ENCODE measurements around the gene PTCH1. TPM values are rescaled to one million over a fixed set of nuclear protein-coding genes. Genes with fewer than 3 reads are reported as not detected.

The PTCH1 gene
- total and polyA plus RNA-seq, 2 donors (not counting 1 experiment from before 2014, with no cell fraction given) = 3.5 to 13.8 TPM

DNA sequence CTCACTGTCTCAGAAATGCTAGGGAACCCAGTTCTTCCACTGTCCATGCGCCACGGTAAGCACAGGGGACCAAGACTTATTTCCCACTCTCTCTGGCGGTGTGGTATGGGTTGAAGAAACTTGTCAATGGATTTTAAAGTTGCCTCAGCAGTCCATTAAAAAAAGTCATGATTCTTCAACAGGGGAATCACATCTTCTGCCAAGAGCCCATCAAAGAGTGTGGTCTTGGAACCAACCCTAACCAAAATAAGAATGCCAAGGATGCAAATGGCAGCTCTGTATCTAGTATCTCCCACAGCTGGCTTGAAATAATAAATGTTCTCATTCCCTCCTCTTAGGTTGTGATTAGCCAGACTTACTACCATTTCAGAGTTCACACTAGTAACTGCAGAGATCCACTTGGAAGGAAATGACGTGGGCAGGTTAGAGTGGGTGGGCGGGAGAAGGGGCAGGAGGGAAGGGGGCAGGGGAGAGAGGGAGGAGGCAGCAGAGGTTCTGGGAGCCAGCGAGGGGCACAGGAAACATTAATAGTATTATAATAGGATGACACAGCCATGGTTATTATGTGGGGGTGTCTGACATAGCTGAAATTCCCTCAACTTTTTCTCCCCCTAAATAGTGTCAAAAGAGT is 17.6 kb downstream of the PTCH1 start:
- Mint-ChIP-seq H3K4me1 (peaks cover 35% of the 10 kb centered on the region), H3K9me3 (ENCODE audit: insufficient read depth) (no peaks in the 10 kb centered on the region), H3K4me3 (no peak overlapping the region), H3K27me3 (peaks cover 58% of the 10 kb centered on the region), H3K27ac (no peak overlapping the region)
- ATAC-seq (ENCODE audit: low read depth) (no peak), DNase-seq (no peak)
- H3K9ac ChIP-seq (ENCODE audit: low read length) = no peak overlapping the region
- H4K20me1 ChIP-seq (ENCODE audit: control insufficient read depth, insufficient read depth, low read length, poor library complexity, severe bottlenecking) = no peaks in the 10 kb centered on the region
- TF ChIP-seq, protein P1, sequence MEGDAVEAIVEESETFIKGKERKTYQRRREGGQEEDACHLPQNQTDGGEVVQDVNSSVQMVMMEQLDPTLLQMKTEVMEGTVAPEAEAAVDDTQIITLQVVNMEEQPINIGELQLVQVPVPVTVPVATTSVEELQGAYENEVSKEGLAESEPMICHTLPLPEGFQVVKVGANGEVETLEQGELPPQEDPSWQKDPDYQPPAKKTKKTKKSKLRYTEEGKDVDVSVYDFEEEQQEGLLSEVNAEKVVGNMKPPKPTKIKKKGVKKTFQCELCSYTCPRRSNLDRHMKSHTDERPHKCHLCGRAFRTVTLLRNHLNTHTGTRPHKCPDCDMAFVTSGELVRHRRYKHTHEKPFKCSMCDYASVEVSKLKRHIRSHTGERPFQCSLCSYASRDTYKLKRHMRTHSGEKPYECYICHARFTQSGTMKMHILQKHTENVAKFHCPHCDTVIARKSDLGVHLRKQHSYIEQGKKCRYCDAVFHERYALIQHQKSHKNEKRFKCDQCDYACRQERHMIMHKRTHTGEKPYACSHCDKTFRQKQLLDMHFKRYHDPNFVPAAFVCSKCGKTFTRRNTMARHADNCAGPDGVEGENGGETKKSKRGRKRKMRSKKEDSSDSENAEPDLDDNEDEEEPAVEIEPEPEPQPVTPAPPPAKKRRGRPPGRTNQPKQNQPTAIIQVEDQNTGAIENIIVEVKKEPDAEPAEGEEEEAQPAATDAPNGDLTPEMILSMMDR (IDR thresholded peaks at IDR 0.05) = no peak
- no peak for TF ChIP-seq EZH2 (IDR thresholded peaks at IDR 0.05; ENCODE audit: borderline replicate concordance, insufficient read depth, low read depth, low read length, poor library complexity, severe bottlenecking)
- H3K9me3 ChIP-seq (ENCODE audit: control extremely low read depth in 1 of 3, control insufficient read depth in 2 of 3, insufficient read depth in 1 of 3, low read length in 2 of 3) = peaks cover 0 to 4% (median 0%) of the 10 kb centered on the region in 3 donors
- no peak overlapping the region for H3K4me3 ChIP-seq (ENCODE audit: control extremely low read depth in 1 of 5, extremely low read depth in 1 of 5, insufficient read depth in 1 of 5, low read depth in 2 of 5, low read length in 4 of 5)
- intact Hi-C loops (cut with micrococcal nuclease) = no loop called here
- ChIA-PET CTCF (no interaction called here), POLR2A (no interaction called here)
- H3K4me2 ChIP-seq (replicated peaks; ENCODE audit: low read depth, low read length, poor library complexity, severe bottlenecking) = no peak overlapping the region
- no peak overlapping the region for H3K27ac ChIP-seq (ENCODE audit: low read length in 2 of 2)
- WGBS (ENCODE audit: insufficient coverage) = no CpG with 5 or more reads among the region's 6 CpGs
- H3K4me1 ChIP-seq (ENCODE audit: control insufficient read depth in 2 of 2, insufficient read depth in 2 of 2, low read length in 2 of 2) = peaks cover 18 to 21% of the 10 kb centered on the region in 2 donors
- no peak overlapping the region for H2AFZ ChIP-seq (ENCODE audit: insufficient read depth, low read depth, low read length, poor library complexity, severe bottlenecking)
- peaks cover under 1 to 19% (median 10%) of the 10 kb centered on the region in 4 experiments for H3K27me3 ChIP-seq (replicated peaks in 1 of 4; ENCODE audit: control extremely low read depth in 1 of 4, control insufficient read depth in 3 of 4, insufficient read depth in 4 of 4, low read length in 3 of 4)
- no peaks in the 10 kb centered on the region for H3K36me3 ChIP-seq (replicated peaks in 1 of 2; ENCODE audit: control extremely low read depth in 1 of 2, control insufficient read depth in 1 of 2, extremely low read depth in 1 of 2, insufficient read depth in 2 of 2, low read length in 1 of 2)
- H3K79me2 ChIP-seq (ENCODE audit: control insufficient read depth, insufficient read depth, low read length) = no peaks in the 10 kb centered on the region

- ChIA-PET POLR2A (no interaction called here), CTCF (no interaction called here)
- TF ChIP-seq EZH2 (IDR thresholded peaks at IDR 0.05; ENCODE audit: borderline replicate concordance, insufficient read depth, low read depth, low read length, poor library complexity, severe bottlenecking) = no peak
- TF ChIP-seq, protein P1 (IDR thresholded peaks at IDR 0.05) = no peak
- Histone ChIP-seq H3K4me2 (replicated peaks; ENCODE audit: low read depth, low read length, poor library complexity, severe bottlenecking) (no peak overlapping the region), H3K9me3 (ENCODE audit: control extremely low read depth in 1 of 3, control insufficient read depth in 2 of 3, insufficient read depth in 1 of 3, low read length in 2 of 3) (peaks cover 0 to 9% (median 0%) of the 10 kb centered on the region in 3 donors), H3K36me3 (replicated peaks in 1 of 2; ENCODE audit: control extremely low read depth in 1 of 2, control insufficient read depth in 1 of 2, extremely low read depth in 1 of 2, insufficient read depth in 2 of 2, low read length in 1 of 2) (no peaks in the 10 kb centered on the region), H2AFZ (ENCODE audit: insufficient read depth, low read depth, low read length, poor library complexity, severe bottlenecking) (no peak overlapping the region), H3K4me1 (ENCODE audit: control insufficient read depth in 2 of 2, insufficient read depth in 2 of 2, low read length in 2 of 2) (peaks cover 20% of the 10 kb centered on the region in 2 donors), H3K79me2 (ENCODE audit: control insufficient read depth, insufficient read depth, low read length) (no peaks in the 10 kb centered on the region), H3K27ac (ENCODE audit: low read length in 2 of 2) (no peak overlapping the region), H3K27me3 (replicated peaks in 1 of 4; ENCODE audit: control extremely low read depth in 1 of 4, control insufficient read depth in 3 of 4, insufficient read depth in 4 of 4, low read length in 3 of 4) (peaks cover 0 to 17% (median 8%) of the 10 kb centered on the region in 4 experiments), H3K9ac (ENCODE audit: low read length) (no peak overlapping the region), H3K4me3 (ENCODE audit: control extremely low read depth in 1 of 5, extremely low read depth in 1 of 5, insufficient read depth in 1 of 5, low read depth in 2 of 5, low read length in 4 of 5) (no peak overlapping the region), H4K20me1 (ENCODE audit: control insufficient read depth, insufficient read depth, low read length, poor library complexity, severe bottlenecking) (no peaks in the 10 kb centered on the region)
- H3K27me3 Mint-ChIP-seq = peaks cover 56% of the 10 kb centered on the region
- H3K9me3 Mint-ChIP-seq (ENCODE audit: insufficient read depth) = no peaks in the 10 kb centered on the region
- H3K4me1 Mint-ChIP-seq = peaks cover 37% of the 10 kb centered on the region
- 96% methylated on average over 4 of the region's 4 CpGs for WGBS (ENCODE audit: insufficient coverage)
- no peak overlapping the region for H3K27ac Mint-ChIP-seq
- intact Hi-C loops (cut with micrococcal nuclease) = no loop called here
- H3K4me3 Mint-ChIP-seq = no peak overlapping the region
- no peak for ATAC-seq (ENCODE audit: low read depth)
- no peak for DNase-seq
Measured at GRCh38 chr9:95498641-95499040, 18.1 kb downstream of the PTCH1 start.

All from B cell (primary cell).